Activated CD4-positive, alpha-beta T cell treated with anti-CD3 and anti-CD28 coated beads for 4 hours (primary cell): Measurements from ENCODE around the gene SLC12A8.

Experiments
- DNase-seq, 2 donors: peaks; one replicate each; pipeline ENCODE4 v3.0.0-alpha.2; 2020

SLC12A8 gene, protein sequence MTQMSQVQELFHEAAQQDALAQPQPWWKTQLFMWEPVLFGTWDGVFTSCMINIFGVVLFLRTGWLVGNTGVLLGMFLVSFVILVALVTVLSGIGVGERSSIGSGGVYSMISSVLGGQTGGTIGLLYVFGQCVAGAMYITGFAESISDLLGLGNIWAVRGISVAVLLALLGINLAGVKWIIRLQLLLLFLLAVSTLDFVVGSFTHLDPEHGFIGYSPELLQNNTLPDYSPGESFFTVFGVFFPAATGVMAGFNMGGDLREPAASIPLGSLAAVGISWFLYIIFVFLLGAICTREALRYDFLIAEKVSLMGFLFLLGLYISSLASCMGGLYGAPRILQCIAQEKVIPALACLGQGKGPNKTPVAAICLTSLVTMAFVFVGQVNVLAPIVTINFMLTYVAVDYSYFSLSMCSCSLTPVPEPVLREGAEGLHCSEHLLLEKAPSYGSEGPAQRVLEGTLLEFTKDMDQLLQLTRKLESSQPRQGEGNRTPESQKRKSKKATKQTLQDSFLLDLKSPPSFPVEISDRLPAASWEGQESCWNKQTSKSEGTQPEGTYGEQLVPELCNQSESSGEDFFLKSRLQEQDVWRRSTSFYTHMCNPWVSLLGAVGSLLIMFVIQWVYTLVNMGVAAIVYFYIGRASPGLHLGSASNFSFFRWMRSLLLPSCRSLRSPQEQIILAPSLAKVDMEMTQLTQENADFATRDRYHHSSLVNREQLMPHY

DNA sequence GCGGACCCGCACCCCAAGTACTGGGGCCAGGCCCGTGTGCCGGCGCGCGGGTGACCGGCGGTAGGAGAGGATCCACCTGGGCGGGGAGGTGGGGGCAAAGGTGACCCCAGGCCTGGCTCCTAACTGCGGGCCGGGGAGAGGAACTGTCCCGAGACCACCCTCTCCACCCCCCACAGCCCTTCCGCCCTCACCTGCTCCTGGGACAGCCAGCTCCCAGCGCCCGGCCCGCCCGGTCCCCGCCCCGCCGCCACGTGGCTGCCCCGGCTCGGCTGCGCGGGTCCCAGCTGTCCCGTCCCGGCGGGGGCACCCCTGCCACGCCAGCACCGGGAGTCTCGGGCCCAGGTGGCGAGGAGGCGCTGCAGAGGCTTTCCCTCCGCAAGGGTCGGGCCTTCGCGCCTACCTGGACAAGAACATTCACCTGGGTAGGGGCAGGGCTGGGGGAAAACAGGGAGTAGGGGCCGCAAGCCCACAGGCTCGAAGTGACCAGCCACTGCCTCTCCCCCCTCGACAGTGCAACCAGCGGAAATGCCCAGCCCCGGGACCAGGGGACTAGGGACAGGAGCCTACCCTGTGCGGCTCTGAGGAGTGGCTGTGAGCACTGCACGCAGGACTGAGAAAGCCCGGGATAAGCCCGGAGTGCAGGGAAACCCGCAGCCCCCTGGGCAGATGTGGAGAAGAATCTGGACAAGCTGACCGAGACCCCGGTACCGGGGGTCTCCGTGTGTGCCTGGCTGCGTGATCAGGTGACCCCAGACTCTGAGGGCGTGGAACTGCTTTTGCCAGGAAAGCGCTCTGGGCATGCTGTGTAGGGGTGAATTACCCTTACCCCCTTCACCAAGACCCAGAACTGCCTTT, at the start of gene SLC12A8:
TSS of gene SLC12A8 (minus strand) at position 240 of the 855 bp plus-strand sequence. CDS start 1,399 bp downstream, outside the sequence.
- DNase-seq: no peak

DNA sequence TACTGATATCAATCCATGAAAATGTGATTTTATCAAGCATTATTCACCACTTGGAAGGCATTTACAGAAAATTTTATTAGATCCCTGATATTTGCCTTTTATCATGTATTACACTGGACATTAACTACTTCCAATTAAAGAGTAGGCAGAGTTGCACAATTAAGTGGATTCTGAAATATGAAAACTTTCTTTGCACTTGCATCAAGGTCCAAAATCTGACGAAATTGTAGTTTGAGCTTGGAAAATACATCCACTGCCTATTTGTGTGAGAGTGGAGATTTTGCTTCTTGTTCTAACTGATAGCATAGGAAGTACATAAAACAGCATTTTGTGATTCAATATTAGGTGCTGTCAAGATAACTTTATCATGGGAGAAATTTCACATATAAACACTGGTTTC, 49.6 kb upstream of the SLC12A8 start:
- DNase-seq: no peak

DNA sequence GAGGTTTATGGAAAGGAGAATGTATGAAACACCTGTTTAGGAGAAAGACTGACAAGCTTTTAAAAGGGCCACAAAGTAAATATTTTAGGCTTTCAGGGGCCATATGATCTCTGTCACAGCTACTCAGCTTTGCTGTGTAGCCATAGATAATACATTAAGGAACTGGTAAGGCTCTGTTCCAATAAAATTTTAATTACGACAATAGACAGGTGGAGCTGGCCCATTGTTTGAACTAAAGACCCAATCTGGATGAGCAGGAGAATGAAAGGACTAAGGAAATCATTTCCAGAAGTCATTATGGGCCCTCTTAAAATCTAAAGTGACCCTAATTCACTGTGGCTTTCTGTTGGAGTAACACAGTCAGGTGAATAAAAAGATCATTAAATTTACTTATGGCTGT, 48.5 kb upstream of the SLC12A8 start:
- no peak for DNase-seq

DNA sequence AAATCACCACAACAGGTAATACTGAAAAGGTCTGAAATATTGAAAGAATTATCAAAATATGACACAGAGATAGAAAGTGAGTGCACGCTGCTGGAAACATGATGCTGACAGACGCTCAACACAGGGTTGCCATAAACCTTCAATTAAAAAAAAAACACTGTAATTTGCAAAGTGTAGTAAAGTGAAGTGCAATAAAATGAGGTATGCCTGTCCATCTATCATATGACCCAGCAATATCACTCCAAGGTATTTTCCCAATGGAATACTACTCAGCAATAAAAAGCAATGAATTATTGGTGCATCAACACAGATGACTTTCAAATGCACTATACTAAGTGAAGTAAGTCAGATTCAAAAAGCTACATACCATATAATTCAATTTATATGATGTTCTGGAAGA, 47.6 kb upstream of the SLC12A8 start:
- DNase-seq: no peak

DNA sequence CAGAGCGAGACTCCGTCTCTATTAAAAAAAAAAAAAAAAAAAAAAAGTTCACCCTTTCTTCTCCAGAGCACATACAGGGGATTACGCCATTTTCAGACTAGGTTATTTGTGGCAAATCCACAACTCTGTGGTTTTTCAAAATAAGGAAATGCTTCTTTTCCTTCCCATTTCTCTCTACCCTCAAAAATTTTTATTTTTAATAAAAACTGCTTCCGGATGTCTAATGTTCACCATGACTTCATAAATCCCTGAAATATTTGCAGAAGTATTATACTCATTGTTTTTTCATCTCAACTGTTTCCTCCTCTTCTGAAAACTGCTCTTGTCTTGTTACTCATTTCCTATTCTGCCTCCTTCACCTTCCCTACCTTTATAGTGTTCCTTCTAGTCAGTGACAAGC, 45.0 kb upstream of the SLC12A8 start:
- DNase-seq: no peak

DNA sequence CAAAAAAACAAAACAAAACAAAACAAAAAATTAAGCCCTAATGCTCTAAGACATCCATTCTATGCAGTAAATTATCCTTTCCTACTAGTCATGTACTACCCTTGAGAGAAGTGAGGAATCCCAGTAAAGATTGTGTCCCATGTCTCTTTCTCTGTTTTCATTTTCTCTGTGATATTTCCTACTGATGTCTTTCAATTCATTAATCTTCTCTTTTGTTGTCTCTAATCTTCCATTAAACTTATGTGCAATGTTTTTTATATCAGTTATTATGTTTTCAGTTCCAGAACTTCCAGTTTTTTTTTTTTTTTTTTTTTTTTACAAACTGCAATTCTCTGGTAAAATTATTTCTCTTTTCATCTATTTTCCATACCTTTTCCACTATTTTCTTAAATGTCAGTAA, 44.1 kb upstream of the SLC12A8 start:
- DNase-seq: no peak

DNA sequence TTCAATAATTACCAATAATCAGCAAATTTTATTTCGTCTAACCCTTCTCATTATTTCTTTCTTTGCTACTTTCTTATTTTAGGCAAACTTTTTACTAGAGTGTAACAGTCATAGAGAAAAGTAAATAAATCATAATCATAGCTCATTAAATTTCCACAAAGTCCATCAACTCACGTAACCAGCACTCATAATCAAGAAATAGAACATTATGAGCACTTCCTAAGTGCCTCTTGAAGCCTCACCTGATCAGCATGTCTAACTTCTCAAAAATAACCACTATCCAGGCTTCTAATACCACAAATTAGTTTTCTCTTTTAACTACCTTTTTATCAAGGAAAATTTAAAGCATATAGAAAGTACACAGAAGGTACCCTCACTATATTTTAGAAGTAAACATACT, 38.4 kb upstream of the SLC12A8 start:
- no peak for DNase-seq

DNA sequence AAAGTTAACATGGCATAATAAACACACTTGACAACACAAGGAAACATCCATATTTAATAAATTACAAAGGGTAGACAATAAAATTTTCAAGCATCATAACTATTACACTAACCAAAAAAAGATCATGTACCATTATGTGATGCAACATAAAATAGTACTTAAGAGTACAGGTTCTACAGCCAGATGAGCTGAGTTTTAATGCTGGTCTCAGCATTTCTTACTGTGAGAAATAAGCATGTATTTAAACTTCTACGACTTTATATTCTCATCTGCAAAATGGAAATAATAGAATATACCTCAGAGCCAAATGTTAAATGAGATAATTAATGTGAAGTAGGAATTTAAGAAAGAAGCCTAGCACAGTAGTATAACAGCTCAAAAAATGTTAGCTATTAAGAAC, 33.7 kb upstream of the SLC12A8 start:
- DNase-seq: no peak

DNA sequence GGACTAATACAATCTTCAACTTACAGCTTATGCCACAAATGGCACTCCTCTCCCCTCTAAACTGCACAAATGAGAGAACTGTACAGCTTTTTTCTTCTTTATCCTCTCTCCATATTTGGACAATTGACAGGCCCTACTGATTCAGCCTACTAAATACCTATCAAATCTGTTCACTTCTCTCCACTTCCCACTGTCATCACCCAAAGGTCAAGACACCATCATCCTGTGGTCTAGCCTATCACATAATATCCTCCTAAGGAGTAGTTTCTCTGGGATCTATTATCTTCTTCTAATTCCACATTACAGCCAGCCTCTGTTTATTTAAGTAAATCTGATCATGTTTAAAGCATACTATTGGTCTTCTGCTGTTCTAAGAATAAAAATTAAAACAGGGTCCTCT, 33.0 kb upstream of the SLC12A8 start:
- DNase-seq: no peak

DNA sequence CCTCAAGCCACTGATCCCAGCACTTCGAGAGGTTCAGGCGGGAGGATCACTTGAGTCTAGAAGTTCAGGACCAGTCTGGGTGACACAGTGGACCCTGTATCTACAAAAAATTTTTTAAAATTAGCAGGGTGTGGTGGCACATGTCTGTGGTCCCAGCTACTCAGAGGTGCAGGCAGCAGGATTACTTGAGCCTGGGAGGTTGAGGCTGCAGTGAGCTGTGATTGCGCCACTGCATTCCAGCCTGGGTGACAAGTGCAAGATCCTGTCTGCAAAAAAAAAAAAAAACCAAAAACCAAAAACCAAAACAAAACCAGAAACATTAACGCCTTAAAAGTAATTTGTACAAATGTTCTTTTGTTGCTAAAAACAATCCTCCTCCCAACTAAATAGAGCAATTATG, 27.9 kb upstream of the SLC12A8 start:
- DNase-seq: no peak

DNA sequence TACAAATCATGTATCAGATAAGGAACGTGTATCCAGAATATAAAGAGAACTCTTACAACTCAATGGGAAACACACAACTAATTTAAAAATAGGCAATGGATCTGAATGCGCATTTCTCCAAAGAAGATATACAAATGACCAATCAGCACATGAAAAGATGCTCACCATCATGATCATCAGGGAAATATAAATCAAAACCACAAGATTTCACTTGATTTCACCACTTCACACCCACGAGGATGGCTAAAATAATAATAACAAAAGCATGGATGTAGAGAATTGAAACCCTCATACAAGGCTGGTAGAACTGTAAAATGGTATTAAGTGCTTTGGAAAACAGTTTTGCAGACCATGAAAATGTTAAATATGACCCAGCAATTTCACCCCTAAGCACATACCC, 26.7 kb upstream of the SLC12A8 start:
- DNase-seq: no peak

DNA sequence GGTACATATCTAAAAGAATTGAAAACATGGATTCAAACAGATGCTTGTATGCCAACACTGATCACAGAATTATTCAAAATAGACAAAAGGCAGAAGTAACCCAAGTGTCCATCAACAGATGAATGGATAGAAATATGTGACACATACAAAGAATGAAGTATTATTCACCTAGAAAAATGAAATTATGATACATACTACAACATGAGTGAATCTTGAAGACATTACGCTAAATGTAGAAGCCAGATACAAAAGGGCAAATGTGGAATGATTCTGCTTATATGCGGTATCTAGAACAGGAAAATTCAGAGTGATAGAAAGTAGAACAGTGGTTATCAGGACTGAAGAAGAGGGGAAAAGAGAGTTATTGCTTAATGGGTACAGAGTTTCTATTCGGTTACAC, 26.2 kb upstream of the SLC12A8 start:
- DNase-seq: no peak

DNA sequence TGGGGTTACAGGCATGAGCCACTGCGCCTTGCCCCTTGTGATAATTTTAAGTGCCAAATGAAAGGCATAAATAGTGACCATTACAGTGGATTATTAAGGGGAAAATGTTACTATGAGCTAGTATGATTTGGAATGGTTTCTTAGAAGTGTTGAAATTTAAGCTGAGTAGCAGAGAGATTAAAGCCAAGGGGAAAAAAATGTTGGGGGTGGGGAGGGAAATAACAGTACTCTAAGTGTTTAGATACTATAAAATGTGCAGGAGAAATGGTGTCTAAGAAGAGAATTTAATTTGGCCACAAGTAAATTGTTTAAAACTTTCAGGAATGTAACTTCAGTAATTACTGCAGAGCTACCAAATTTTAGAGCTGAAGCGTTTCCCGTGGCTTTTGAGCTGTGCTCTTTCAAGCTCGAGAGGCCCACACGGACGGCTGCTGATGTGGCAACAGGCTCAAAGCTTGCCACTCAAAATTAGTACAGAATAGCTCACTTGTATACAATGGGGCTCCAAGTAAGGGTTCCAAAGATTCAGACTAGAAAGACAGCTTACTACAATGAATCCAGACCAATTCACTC, 23.9 kb upstream of the SLC12A8 start:
- DNase-seq: no peak

DNA sequence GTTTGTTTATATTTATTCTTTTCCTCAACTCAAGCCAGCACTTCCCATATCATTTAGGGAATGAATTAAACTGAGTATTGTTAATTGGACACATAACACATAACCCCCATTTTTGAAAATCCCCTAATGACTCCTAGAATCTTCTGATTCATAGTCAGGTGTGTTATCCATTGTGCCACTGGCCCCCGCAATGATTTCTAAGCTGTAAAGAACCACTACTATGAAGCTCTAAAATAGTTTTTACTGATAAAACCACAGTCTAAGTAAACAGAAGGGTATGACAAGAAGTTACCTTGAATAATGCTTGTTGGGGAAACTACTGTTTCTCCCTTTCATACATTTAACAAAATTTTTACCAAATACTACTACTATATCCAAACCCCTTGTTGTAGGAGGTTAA, 22.3 kb upstream of the SLC12A8 start:
- DNase-seq: no peak

DNA sequence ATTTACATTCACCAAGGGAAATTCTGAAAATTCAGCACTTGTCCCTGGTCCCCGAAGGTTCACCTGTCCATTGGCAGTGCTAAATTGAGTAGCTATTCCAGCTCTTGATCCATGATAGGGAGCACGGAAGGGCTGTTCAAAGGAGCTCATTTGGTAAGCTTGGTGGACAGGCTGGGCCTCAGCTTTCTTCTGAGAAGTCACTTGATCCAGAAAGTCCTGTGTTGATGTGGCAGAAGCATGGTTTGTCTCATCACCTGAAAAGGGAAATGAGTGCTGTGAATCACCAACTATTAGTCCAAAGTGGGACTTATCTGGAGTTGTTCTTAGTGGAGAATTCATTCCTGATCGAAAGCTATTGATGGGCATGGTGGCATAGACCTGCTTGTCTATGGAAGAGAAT, 19.9 kb upstream of the SLC12A8 start:
- no peak for DNase-seq

DNA sequence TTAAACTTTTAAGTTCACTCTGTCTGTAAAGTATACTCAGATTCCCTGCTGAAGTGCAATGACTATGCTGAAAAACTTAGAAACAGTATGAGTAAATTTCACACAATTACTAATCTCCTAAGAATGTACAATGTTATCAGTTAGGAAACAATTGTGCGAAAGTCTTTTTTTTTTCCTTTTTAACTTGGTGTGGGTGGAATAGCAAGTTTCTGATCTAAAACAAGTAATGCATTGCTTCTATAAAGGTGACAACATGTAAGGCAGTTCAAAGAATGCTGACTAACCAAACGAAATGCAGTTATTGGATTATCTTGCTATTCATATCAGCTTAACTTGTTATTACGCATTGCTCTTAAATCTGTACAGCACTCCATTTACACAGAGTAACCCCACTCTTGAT, 19.3 kb upstream of the SLC12A8 start:
- DNase-seq: no peak

DNA sequence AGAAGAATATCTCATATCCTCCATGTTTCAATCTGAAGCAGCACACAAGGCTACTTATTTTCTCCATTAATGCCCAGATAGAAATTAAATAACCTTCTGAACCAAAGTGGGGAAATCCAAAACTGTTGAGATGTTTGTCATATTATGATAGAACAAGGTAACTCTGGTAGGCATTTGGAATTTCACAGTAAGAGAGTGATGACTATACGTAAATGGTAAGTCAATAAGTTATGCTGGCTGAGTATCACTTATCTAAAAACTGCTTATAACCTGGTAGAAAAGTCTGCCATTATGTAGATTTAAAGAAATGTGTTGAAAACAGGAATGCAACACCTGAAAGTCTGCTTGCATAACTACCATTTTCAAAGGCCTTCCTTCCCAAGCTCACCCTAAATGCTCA, 17.2 kb upstream of the SLC12A8 start:
- no peak for DNase-seq

DNA sequence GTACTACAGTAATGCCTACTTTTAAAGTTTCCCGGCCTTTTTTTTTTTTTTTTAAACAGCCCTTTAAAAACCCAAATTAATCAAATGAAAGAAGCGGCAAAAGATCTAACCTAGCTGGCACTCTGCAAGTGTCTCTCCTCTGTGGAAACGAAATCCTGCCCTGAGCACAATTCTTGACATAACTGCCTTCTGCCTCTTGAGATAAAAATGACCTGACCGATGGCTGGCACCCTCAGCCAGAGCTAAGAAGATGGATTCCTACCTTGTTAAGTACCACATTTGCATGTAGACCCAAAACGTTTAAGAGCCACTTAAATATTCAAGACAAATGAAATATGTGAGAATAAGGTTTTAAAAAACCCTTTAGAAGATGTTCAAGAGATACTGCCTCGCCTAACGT, 16.6 kb upstream of the SLC12A8 start:
- DNase-seq: no peak

DNA sequence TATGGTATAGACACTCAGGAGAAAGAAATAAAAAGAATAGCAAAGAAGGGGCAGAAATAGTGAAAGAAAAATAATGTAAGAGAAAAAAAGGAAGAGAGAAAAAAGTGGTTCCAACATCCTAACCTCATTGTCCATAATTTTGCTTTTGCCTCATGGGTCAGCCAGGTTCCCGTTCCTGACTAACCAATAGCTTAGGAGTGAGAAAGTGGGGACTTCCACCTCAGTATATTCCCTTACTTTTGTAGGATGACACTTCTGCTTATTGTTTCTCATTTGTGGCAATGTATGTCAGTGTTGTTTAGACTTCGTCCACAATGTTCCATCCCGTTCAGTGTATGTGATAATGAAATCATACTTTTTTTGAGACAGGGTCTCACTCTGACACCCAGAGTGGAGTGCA, 9.3 kb upstream of the SLC12A8 start:
- no peak for DNase-seq

DNA sequence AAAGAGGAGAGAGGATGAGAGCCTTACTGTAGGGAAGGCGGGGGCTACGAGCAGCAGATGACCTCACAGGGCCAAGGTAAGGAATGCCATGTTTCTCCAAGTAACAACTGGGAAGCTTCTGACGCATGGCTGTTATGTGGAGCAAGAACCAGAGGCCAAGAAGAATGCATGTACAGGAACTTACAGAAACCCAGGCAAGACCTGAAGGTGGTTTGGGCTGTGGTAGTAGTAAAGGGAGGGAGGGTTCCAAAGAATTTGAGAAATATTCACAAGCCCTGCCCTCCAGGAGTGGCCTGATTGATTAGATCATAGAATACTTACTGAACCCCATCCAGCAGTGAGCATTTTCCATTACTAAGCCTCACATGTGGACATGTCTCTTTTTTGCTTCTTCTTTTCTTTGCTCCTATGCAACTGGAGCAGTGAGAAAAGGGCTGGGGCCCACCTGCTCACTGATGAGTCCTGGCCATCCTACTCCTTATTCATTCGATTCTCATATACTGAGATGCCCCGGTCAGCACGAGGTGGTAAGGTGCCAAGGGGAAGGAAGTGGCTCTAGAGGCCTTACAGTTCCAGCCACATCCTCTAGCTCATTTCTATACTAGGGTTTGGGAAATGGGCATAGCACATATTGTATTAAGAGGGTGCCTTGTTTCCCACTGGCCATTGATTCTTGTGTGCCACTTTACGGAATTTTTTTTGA, 8.3 kb upstream of the SLC12A8 start:
- no peak for DNase-seq

DNA sequence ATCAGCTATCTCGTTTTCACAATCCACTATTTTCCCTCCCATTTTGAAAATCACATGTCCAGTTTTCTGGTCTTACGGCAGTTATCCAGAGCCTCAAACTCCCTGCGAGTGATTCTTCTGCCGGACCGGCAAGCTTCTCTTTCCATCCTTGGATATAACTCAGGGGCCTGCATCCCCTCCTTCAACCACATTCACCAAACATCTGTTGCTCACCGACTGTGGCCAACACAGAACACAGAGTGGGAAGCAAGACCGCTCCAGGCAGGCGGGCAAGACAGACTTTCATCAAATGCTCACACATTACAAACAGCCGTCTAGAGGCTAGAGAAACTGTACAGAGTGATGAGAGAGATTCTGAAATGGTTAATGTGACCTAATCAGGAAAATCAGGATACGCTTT, 7.6 kb upstream of the SLC12A8 start:
- DNase-seq: no peak

DNA sequence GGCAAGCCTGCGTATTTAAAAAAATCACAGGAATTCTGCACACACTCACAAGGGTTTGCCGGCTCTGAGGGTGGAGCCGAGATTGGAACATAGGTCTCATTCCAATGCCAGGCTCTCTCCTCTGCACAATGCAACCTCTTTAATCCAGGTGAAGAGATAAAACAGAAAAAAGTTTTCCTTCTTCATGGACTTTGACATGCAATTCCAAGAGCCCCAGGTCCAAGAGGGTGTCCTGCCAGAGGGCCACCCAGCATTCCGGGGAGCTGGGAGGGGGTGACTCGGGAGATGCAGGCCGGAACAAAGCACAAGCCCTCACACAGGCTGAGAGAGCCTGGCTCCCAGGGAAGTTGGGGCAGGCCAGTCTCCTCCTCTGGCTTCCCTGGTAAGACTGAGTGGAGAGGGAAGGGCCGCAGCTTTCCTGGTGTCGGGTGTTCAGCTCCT, 6.7 kb upstream of the SLC12A8 start:
- no peak for DNase-seq

DNA sequence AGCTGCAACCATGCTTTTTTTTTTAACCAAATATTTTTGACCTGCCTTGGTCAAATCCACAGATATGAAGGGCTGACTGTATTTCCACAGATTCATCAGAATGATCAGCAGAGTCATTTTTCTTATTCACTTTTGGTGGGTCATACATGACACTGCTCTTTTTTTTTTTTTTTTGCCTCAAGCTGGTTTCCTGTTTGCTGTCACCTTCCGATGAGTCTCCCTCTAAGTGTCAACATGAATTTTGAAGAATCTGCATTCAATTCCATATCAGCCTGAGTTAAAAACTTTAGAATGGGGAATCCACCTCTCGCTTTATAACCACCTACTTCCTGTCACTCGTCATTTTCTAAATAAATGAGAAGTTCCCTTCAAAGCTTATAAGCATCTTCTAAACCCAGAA, 2.2 kb upstream of the SLC12A8 start:
- no peak for DNase-seq
